K562 (cell line): Measurements from ENCODE around the gene RREB1.

Source experiments
- CTCF ChIP-seq, 3 experiments: IDR thresholded peaks in 2 of 3; conservative IDR thresholded peaks in 1 of 3; 2 replicates each; pipeline ENCODE4 v1.5.1; 2011 to 2012; ENCODE audit warnings: low read length in 3 of 3, mild to moderate bottlenecking in 3 of 3, control low read depth in 2 of 3, improper control_type of control experiment in 1 of 3, inconsistent platforms in 1 of 3, low read depth in 1 of 3, mixed read lengths in 1 of 3, moderate library complexity in 1 of 3; ENCODE audit not compliant: insufficient read depth in 2 of 3
- ZFP1 ChIP-seq: fragments of 450-650 bp; formaldehyde crosslinking; IDR thresholded peaks from 2 replicates; pipeline ENCODE4 v1.4.0; 2020; ENCODE audit warnings: mild to moderate bottlenecking, mixed read lengths
- ZNF121 ChIP-seq: sonication (generic); formaldehyde crosslinking; conservative IDR thresholded peaks from 2 replicates; pipeline ENCODE4 v1.8.0; 2022; ENCODE audit warnings: missing genetic modification reagents
- ZNF407 ChIP-seq: fragments of 450-650 bp; IDR thresholded peaks from 2 replicates; pipeline ENCODE4 v1.6.1; 2016; ENCODE audit warnings: low read depth
- TF ChIP-seq, protein P1 (sequence below): sonication (generic); formaldehyde crosslinking; IDR thresholded peaks from 2 replicates; pipeline ENCODE4 v1.4.0; 2020; ENCODE audit warnings: mild to moderate bottlenecking, missing genetic modification reagents

- TF ChIP-seq ZFP1 (CRISPR knock-in tag): no peak
- TF ChIP-seq ZNF407: no peak
- no peak for TF ChIP-seq CTCF (IDR thresholded peaks at IDR 0.05 in 2 of 3, conservative IDR thresholded peaks at IDR 0.05 in 1 of 3; ENCODE audit: insufficient read depth in 2 of 3, low read depth in 1 of 3, low read length in 3 of 3)
- TF ChIP-seq ZNF121 (CRISPR knock-in tag): no peak
- TF ChIP-seq, protein P1, sequence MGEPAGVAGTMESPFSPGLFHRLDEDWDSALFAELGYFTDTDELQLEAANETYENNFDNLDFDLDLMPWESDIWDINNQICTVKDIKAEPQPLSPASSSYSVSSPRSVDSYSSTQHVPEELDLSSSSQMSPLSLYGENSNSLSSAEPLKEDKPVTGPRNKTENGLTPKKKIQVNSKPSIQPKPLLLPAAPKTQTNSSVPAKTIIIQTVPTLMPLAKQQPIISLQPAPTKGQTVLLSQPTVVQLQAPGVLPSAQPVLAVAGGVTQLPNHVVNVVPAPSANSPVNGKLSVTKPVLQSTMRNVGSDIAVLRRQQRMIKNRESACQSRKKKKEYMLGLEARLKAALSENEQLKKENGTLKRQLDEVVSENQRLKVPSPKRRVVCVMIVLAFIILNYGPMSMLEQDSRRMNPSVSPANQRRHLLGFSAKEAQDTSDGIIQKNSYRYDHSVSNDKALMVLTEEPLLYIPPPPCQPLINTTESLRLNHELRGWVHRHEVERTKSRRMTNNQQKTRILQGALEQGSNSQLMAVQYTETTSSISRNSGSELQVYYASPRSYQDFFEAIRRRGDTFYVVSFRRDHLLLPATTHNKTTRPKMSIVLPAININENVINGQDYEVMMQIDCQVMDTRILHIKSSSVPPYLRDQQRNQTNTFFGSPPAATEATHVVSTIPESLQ (CRISPR knock-in tag): no peak
Measured at GRCh38 chr6:7256785-7257184, 149.0 kb downstream of the RREB1 start.
